ENCODE results near the gene CRY2. TPM values are rescaled to one million over a fixed set of nuclear protein-coding genes. Genes with fewer than 3 reads are reported as not detected.

The CRY2 gene
- 60.8 and 75.2 TPM in 2 replicates for total RNA-seq (2013; cell fraction: nucleolus; rRNA removed)
- total RNA-seq (2014; rRNA removed) = 8.7 and 9.1 TPM in 2 replicates
- total RNA-seq (2014; rRNA removed; fragmentation: Illumina TruSeq; extraction: Trizol) = 5.6 and 6.6 TPM in 2 replicates
- total RNA-seq (2021) = 13.9 and 14.7 TPM in 2 replicates
- polyA plus RNA-seq (2011; ENCODE audit: low read depth) = 4.5 TPM
- polyA plus RNA-seq (2011; rRNA removed) = 6.6 and 11.4 TPM in 2 replicates
- 10.7 and 10.8 TPM in 2 replicates for polyA plus RNA-seq (2011; cell fraction: cytosol; rRNA removed)
- polyA plus RNA-seq (2011; cell fraction: nucleus; rRNA removed) = 38.9 and 40.6 TPM in 2 replicates
- polyA plus RNA-seq (2012) = 7.6 and 8.4 TPM in 2 replicates
- 6.0 and 7.1 TPM in 2 replicates for polyA plus RNA-seq (2014; fragmentation: Illumina TruSeq; extraction: Trizol)
- polyA plus RNA-seq (2014; fragmentation: Nextera tagmentation; extraction: Ambion mirVana) = 1 to 10 TPM; 1.2 to 1.4 TPM
- 8.5 and 8.8 TPM in 2 replicates for polyA plus RNA-seq (2014; rRNA removed)
- 1 to 10 TPM; 7.6 to 8.7 TPM for polyA plus RNA-seq (2016; fragmentation: Nextera tagmentation; extraction: Ambion mirVana)
- polyA minus RNA-seq (2011; rRNA and poly(A)+ RNA removed) = 23.0 and 25.4 TPM in 2 replicates
- 5.7 and 6.7 TPM in 2 replicates for polyA minus RNA-seq (2011; cell fraction: cytosol; rRNA and poly(A)+ RNA removed)
- polyA minus RNA-seq (2011; cell fraction: nucleus; rRNA and poly(A)+ RNA removed) = 15.0 and 22.9 TPM in 2 replicates
- percentile 82 among the genes with signal in this experiment for Bru-seq, nascent RNA
- percentile 70 among the genes with signal in this experiment for BruChase-seq, experiment 1, labeled RNA remaining after a 6-hour chase
- BruChase-seq, experiment 2, labeled RNA remaining after a 2-hour chase = percentile 74 among the genes with signal in this experiment
- long read RNA-seq, experiment 1, full-length matches to known transcripts = 3 of 5 reads
- long read RNA-seq, experiment 1, partial matches to known transcripts = 1 of 5 reads
- long read RNA-seq, experiment 1, other reads (novel, unspliced or antisense) = 1 of 5 reads
- long read RNA-seq, experiment 2, partial matches to known transcripts = 1 of 4 reads
- long read RNA-seq, experiment 2, other reads (novel, unspliced or antisense) = 2 of 4 reads

DNA sequence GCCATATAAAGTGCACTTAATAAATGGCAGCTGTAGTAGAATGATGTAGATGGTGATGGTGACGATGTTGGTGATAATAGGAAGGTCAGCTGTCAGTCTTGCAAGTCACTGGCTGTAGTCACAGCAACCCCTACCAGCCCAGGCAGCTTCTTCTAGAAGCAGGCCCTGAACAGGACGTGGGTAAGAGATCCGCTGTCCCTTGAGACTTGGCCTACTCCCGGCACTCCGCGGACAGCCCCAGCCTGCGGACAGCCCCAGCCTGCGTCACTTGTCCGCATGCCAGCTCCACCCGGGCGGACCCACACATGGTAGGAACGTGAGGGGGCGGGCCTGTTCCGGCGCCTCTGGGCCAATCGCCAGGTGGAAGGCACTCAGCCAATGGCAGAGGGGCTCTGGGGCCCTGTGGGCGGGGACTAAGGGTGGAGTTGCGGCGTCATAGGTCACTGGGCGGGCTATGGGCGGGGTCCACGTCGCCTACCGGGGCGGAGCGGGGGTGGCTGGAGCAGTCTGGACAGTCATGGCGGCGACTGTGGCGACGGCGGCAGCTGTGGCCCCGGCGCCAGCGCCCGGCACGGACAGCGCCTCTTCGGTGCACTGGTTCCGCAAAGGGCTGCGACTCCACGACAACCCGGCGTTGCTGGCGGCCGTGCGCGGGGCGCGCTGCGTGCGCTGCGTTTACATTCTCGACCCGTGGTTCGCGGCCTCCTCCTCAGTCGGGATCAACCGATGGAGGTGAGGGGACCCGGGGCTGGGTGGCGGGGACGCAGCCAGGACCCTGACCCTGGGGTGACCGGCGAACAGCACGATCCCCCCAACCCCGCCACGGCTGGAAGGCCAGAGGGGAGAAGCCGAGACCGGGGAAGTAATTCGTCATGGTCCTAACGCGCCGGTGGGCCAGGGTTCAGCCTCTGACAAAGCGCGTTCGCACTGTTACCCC, at the start of gene CRY2:
CRY2 (plus strand) TSS at position 502 of the 937 bp plus-strand sequence; CDS start at position 518, 16 bp downstream.
- peaks cover 5% of the 10 kb centered on the region for H3K4me1 ChIP-seq (ENCODE audit: control insufficient read depth, insufficient read depth, low read length)
- no TSS peak for BruUV-seq (replicated peaks)
- peak; percentile 89 for TF ChIP-seq NBN (IDR thresholded peaks at IDR 0.05)
- TF ChIP-seq CBX5 (IDR thresholded peaks at IDR 0.05; ENCODE audit: low read depth) = no peak
- TF ChIP-seq, protein P1, sequence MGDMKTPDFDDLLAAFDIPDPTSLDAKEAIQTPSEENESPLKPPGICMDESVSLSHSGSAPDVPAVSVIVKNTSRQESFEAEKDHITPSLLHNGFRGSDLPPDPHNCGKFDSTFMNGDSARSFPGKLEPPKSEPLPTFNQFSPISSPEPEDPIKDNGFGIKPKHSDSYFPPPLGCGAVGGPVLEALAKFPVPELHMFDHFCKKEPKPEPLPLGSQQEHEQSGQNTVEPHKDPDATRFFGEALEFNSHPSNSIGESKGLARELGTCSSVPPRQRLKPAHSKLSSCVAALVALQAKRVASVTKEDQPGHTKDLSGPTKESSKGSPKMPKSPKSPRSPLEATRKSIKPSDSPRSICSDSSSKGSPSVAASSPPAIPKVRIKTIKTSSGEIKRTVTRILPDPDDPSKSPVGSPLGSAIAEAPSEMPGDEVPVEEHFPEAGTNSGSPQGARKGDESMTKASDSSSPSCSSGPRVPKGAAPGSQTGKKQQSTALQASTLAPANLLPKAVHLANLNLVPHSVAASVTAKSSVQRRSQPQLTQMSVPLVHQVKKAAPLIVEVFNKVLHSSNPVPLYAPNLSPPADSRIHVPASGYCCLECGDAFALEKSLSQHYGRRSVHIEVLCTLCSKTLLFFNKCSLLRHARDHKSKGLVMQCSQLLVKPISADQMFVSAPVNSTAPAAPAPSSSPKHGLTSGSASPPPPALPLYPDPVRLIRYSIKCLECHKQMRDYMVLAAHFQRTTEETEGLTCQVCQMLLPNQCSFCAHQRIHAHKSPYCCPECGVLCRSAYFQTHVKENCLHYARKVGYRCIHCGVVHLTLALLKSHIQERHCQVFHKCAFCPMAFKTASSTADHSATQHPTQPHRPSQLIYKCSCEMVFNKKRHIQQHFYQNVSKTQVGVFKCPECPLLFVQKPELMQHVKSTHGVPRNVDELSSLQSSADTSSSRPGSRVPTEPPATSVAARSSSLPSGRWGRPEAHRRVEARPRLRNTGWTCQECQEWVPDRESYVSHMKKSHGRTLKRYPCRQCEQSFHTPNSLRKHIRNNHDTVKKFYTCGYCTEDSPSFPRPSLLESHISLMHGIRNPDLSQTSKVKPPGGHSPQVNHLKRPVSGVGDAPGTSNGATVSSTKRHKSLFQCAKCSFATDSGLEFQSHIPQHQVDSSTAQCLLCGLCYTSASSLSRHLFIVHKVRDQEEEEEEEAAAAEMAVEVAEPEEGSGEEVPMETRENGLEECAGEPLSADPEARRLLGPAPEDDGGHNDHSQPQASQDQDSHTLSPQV (IDR thresholded peaks at IDR 0.05) = no peak
- no peak for TF ChIP-seq PML (IDR thresholded peaks at IDR 0.05; ENCODE audit: low read length)
- TF ChIP-seq ZBTB11 (CRISPR knock-in tag; IDR thresholded peaks at IDR 0.05) = no peak
- TF ChIP-seq TCF12 (IDR thresholded peaks at IDR 0.05; ENCODE audit: low read depth, low read length) = 0 out of 2 replicates have a peak, but pooled peaks have one; percentile 20
- TF ChIP-seq ZNF274 (IDR thresholded peaks at IDR 0.05; ENCODE audit: insufficient read depth, insufficient read length) = no peak
- no peak for TF ChIP-seq EED (IDR thresholded peaks at IDR 0.05; ENCODE audit: low read depth)
- 0 out of 4 replicates have a peak, but pooled peaks of 1 of the 2 experiments have one; percentile 39 for TF ChIP-seq SRF (IDR thresholded peaks at IDR 0.05; ENCODE audit: low read depth in 2 of 2, low read length in 2 of 2)
- peak; percentile 39 for TF ChIP-seq KLF5 (IDR thresholded peaks at IDR 0.05; ENCODE audit: partially characterized antibody)

More for the DNA sequence above, at the start of gene CRY2:
- Histone ChIP-seq H3K36me3 (ENCODE audit: control insufficient read depth in 2 of 2, insufficient read depth in 2 of 2, low read length in 1 of 2) (no peaks in the 10 kb centered on the region), H3K4me3 (peak within 1 kb of the TSS; percentile 78), H3K79me2 (ENCODE audit: control insufficient read depth, insufficient read depth, low read length) (peaks cover 5% of the 10 kb centered on the region), H3K27me3 (replicated peaks in 1 of 2; ENCODE audit: control insufficient read depth in 2 of 2, insufficient read depth in 2 of 2, low read length in 1 of 2) (no peaks in the 10 kb centered on the region), H3K4me2 (ENCODE audit: control insufficient read depth, insufficient read depth) (peak within 1 kb of the TSS; percentile 84), H4K20me1 (ENCODE audit: control insufficient read depth, insufficient read depth) (peaks cover 2% of the 10 kb centered on the region; the same call in 1 of the 2 replicates), H3K9ac (ENCODE audit: control insufficient read depth, insufficient read depth, low read length) (peak within 1 kb of the TSS; percentile 68), H3K9me3 (replicated peaks; ENCODE audit: control insufficient read depth, insufficient read depth, low read length) (no peaks in the 10 kb centered on the region), H3K27ac (ENCODE audit: control insufficient read depth, insufficient read depth) (peak within 1 kb of the TSS; percentile 48), H2AFZ (ENCODE audit: control insufficient read depth, low read depth, low read length) (peak within 1 kb of the TSS; percentile 91)
- ChIA-PET RAD21 (ENCODE audit: unreplicated experiment) (interaction anchor here (0.6 to 2.7 kb wide), 10 partner anchors 10 to 396 kb away, joined by 3 to 23 read pairs (median 6); partner anchors contain the start of genes PEX16 and SLC35C1), SMC1A (ENCODE audit: uncharacterized antibody, unreplicated experiment) (interaction anchor here (0.7 to 2.9 kb wide), 11 partner anchors 10 to 272 kb away, joined by 3 to 17 read pairs (median 4); partner anchors contain the start of gene PEX16), POLR2A (interaction anchor here (0.7 to 2.7 kb wide), 13 partner anchors 10 to 89 kb away, joined by 3 to 27 read pairs (median 4); partner anchors contain the start of genes PEX16 and SLC35C1), CTCF (interaction anchor here (0.5 to 6.4 kb wide), 8 partner anchors 28 to 462 kb away, joined by 3 to 36 read pairs (median 4); no protein-coding TSS in a partner anchor)
- DNase-seq (ENCODE audit: low read depth, low spot score) = peak; percentile 90
- FAIRE-seq = peak; percentile 78
- in situ Hi-C loops (cut with MboI) = no loop called here
- under 1% methylated on average over 54 of the region's 75 CpGs for WGBS (ENCODE audit: insufficient coverage, insufficient replicate concordance, low lambda C conversion rate, missing lambda C conversion rate)
- ATAC-seq = peak; percentile 93
- intact Hi-C loops (cut with micrococcal nuclease; ENCODE audit: unreplicated experiment) = loop anchor here (2.0 to 10.0 kb wide), 3 partner anchors 70 to 278 kb away; partner anchors contain the start of genes PEX16 and PHF21A

All from GM12878 (cell line).